NB4 (cell line): ENCODE data around the gene PTOV1.

Source experiments
- CTCF ChIP-seq: IDR thresholded peaks from one replicate; pipeline ENCODE4 v1.5.1; 2012; ENCODE audit warnings: low read depth, low read length
- MYC ChIP-seq: IDR thresholded peaks from 2 replicates; pipeline ENCODE4 v1.6.1; 2011; ENCODE audit warnings: low read depth, low read length
- POLR2A ChIP-seq: IDR thresholded peaks from 2 replicates; pipeline ENCODE4 v1.6.1; 2011; ENCODE audit warnings: mild to moderate bottlenecking; ENCODE audit not compliant: insufficient read length; ENCODE audit errors: extremely low read depth
- TF ChIP-seq, protein P1 (sequence below): IDR thresholded peaks from 2 replicates; pipeline ENCODE4 v1.6.1; 2011; ENCODE audit warnings: low read depth, low read length

DNA sequence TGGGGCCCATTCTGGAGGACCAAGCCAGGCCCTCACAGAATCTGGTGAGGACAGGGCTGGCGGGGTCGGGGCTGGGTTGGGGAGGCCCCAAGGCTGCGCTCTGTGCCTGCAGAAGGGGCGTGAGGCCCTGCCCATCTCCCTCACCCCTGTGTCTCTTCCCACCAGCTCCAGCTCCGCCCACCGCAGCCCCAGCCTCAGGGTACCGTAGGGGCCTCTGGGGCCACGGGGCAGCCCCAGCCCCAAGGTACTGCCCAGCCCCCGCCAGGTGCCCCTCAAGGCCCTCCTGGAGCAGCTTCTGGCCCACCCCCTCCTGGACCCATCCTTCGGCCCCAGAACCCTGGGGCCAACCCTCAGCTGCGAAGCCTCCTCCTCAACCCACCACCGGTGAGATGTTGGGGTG, 15.4 kb upstream of the PTOV1 start:
- TF ChIP-seq CTCF (no peak), POLR2A (no peak), MYC (no peak)
- TF ChIP-seq, protein P1, sequence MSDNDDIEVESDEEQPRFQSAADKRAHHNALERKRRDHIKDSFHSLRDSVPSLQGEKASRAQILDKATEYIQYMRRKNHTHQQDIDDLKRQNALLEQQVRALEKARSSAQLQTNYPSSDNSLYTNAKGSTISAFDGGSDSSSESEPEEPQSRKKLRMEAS = no peak
